Spinal cord (tissue), 10 donors: ENCODE measurements around the gene LCOR. TPM values are rescaled to one million over a fixed set of nuclear protein-coding genes. Genes with fewer than 3 reads are reported as not detected.

Experiments
- DNase-seq, 6 donors: peaks; one replicate each; pipeline versions ENCODE4 v3.0.0 to v3.0.0-alpha.2; 2013 to 2015; ENCODE audit warnings: low spot score in 6 of 6, low read depth in 4 of 6
- H3K27ac ChIP-seq: one replicate; pipeline ENCODE4 v1.5.1; 2013; ENCODE audit warnings: low read depth, low read length, control low read depth
- H3K27me3 ChIP-seq: one replicate; pipeline ENCODE4 v1.6.1; 2013; ENCODE audit warnings: low read length; ENCODE audit not compliant: control insufficient read depth, insufficient read depth
- H3K36me3 ChIP-seq: one replicate; pipeline ENCODE4 v1.6.1; 2013; ENCODE audit warnings: low read length; ENCODE audit not compliant: control insufficient read depth, insufficient read depth
- H3K4me1 ChIP-seq: one replicate; pipeline ENCODE4 v1.6.1; 2013; ENCODE audit warnings: low read length; ENCODE audit not compliant: control insufficient read depth, insufficient read depth
- H3K4me3 ChIP-seq: one replicate; pipeline ENCODE4 v1.5.1; 2013; ENCODE audit warnings: low read depth, low read length, control low read depth
- H3K9me3 ChIP-seq: one replicate; pipeline ENCODE4 v1.6.1; 2013; ENCODE audit warnings: low read length; ENCODE audit not compliant: control insufficient read depth, insufficient read depth
- WGBS: methylation state at CpG from one replicate; pipeline ENCODE4 v1.1.5; 2013; ENCODE audit warnings: missing lambda C conversion rate; ENCODE audit not compliant: insufficient coverage; 5-methylcytosine and 5-hydroxymethylcytosine counted together
- polyA plus RNA-seq, 2 donors: library from polyadenylated mRNA; unstranded; fragments of 120-200 nt; gene quantifications; one replicate each; pipeline ENCODE4 v1.2.1, GENCODE V29; 2013; ENCODE audit not compliant: insufficient read length in 2 of 2
- total RNA-seq, 2 donors: library from RNA; depleted of rRNA in 1 of 2; stranded (reverse); fragments of 120-200 nt in 1 of 2; fragments of >200 nt in 1 of 2; gene quantifications; one replicate each; pipeline versions ENCODE4 v1.2.3 to v1.2.4, GENCODE V29; 2013 to 2014
- donor health status: healthy.

The LCOR gene
- total and polyA plus RNA-seq, 4 donors = 12.6 to 59.8 (median 22.0) TPM

DNA sequence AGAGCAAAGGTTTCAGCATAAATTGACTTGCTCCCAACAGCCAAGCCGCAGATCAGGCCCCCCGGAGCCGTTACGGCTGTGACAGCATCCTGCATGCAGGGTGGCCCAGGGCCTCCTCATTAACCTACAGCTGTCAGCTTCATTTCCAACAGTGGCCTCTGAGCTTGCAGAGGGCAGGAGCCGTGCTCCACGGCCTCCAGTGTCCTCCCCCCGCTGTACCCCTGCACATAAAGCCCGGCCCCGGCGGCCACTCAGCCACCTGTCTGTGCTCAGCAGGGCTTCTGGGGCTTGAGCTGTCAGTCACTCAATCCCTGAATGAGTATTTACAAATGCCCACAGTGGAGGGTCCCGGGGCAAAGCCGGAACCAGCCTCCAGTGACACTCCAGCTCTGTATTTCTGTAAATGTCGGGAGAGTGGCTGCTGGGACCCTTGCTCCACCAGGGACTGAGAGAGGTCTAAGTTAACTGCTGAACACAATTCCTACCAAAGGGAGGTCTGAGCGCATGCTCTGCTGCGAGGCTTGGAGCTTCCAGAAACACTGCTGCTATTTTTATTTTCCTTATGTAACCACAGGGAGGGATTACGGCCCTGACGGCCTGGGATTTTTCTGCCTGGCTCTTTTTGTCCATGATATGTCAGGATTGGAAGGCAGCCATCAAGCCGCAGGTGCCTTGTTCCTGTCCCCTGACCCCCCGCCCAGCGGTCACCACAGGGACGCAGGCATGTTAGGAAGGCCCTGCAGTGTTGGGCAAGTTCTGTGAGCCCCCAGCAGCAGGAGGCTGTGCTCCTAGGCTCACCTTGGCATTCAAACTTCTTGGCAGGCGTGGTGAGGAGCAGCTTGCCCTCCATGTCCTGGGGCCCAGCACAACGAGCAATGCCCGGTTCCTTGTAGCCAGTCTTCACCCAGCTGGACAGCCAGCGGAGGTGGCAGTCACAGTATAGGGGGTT is 188.6 kb downstream of the LCOR start:
- H3K4me3 ChIP-seq = no peak overlapping the region
- WGBS = 39% methylated on average over 22 of the region's 25 CpGs

GRCh38 chr10:97022616-97023015 is 190.5 kb downstream of the LCOR start:
- H3K4me3 ChIP-seq = no peak overlapping the region
- WGBS = 88% methylated on average over 7 of the region's 7 CpGs
- peaks cover 45% of the 10 kb centered on the region for H3K36me3 ChIP-seq
- no peaks in the 10 kb centered on the region for H3K9me3 ChIP-seq
- no peak overlapping the region for H3K27ac ChIP-seq
- H3K4me1 ChIP-seq = peaks cover 38% of the 10 kb centered on the region
- DNase-seq = no peak
- H3K27me3 ChIP-seq = no peaks in the 10 kb centered on the region

More for the DNA sequence above, 188.6 kb downstream of the LCOR start:
- peak in 2 of 6 donors; percentile 60 to 70 for DNase-seq
- Histone ChIP-seq H3K27me3 (no peaks in the 10 kb centered on the region), H3K9me3 (no peaks in the 10 kb centered on the region), H3K36me3 (peaks cover 50% of the 10 kb centered on the region), H3K4me1 (peaks cover 42% of the 10 kb centered on the region), H3K27ac (no peak overlapping the region)

GRCh38 chr10:97023401-97024167 is 191.5 kb downstream of the LCOR start:
- H3K36me3 ChIP-seq = peaks cover 38% of the 10 kb centered on the region
- 86% methylated on average over 13 of the region's 14 CpGs for WGBS
- H3K27me3 ChIP-seq = no peaks in the 10 kb centered on the region
- DNase-seq = no peak
- peaks cover 33% of the 10 kb centered on the region for H3K4me1 ChIP-seq
- no peaks in the 10 kb centered on the region for H3K9me3 ChIP-seq
- no peak overlapping the region for H3K27ac ChIP-seq
- no peak overlapping the region for H3K4me3 ChIP-seq

DNA sequence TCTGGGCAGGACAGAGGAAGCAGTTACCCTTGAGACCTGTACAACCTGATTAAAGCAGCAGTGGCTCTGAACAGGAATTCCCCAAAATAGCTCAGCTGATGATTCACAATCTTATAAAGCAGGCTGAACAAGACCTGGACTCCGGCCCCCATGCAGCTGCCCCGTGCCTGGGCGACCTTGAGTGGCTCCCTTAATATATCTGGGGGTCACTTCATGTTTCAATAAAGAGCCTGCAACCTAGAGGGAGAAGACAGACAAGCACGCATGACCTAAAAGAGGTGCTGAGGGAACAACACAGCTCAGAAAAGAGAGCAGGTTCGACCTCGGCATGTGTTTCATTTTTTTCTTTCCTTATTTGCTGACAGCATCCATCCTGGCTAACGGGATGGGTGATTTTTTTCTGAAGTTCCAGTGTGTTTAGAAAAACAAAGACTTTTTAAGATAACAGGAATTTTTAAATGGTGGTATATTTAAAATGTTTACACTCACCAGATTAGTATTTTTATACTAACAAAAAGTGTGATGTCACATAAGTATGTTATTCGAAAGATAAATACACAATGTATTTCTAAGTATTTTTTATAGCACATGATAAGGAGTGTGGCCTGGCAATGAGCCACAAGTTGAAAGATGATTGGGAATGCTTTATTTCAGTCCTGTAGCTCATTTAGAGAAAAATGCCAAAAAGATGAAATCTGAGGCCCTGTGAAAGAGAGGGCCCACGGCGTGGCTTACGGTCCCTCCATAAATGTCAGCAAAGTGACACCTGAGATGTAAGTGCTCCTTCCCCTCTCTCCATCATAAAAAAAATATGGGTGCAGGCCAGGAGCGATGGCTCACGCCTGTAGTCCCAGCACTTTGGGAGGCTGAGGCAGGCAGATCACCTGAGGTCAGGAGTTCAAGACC is 192.3 kb downstream of the LCOR start:
- H3K4me3 ChIP-seq = no peak overlapping the region
- DNase-seq = no peak
- H3K9me3 ChIP-seq = no peaks in the 10 kb centered on the region
- H3K27ac ChIP-seq = no peak overlapping the region
- 56% methylated on average over 5 of the region's 13 CpGs for WGBS
- H3K27me3 ChIP-seq = no peaks in the 10 kb centered on the region
- peaks cover 27% of the 10 kb centered on the region for H3K4me1 ChIP-seq
- H3K36me3 ChIP-seq = peaks cover 32% of the 10 kb centered on the region

DNA sequence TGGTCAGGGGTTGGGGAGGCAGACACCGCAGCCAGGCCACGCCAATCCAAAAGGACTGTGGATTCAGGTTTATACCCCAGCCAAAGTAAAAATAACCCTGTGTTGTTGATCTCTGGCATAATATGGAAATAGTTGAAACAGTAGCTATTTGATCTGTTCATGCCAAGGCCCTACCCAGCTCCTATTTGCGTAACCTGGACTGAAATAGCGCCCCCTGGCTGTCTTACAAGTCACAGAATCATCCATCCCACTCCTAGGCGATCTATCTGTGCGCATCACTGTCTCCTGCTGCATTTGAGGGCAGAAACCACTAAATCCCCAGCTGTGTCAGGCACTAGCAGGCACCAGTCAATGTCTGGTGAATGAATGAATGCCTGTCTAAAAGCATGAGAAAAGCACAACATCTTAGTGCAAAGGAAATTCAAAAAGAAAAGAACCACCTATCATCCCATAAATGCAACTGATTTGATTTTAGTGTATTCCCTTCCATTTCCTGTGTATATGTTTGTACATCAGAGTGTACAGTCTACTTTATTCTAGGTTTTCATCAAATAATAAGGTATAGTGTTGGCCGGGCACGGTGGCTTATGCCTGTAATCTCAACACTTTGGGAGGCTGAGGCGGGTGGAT is 193.6 kb downstream of the LCOR start:
- H3K9me3 ChIP-seq = no peaks in the 10 kb centered on the region
- WGBS = 55% methylated on average over 4 of the region's 9 CpGs
- no peak overlapping the region for H3K27ac ChIP-seq
- peak in 4 of 6 donors; percentile 45 to 90 (median 63) for DNase-seq
- H3K4me3 ChIP-seq = no peak overlapping the region
- H3K4me1 ChIP-seq = peaks cover 18% of the 10 kb centered on the region
- peaks cover 24% of the 10 kb centered on the region for H3K36me3 ChIP-seq
- no peaks in the 10 kb centered on the region for H3K27me3 ChIP-seq

DNA sequence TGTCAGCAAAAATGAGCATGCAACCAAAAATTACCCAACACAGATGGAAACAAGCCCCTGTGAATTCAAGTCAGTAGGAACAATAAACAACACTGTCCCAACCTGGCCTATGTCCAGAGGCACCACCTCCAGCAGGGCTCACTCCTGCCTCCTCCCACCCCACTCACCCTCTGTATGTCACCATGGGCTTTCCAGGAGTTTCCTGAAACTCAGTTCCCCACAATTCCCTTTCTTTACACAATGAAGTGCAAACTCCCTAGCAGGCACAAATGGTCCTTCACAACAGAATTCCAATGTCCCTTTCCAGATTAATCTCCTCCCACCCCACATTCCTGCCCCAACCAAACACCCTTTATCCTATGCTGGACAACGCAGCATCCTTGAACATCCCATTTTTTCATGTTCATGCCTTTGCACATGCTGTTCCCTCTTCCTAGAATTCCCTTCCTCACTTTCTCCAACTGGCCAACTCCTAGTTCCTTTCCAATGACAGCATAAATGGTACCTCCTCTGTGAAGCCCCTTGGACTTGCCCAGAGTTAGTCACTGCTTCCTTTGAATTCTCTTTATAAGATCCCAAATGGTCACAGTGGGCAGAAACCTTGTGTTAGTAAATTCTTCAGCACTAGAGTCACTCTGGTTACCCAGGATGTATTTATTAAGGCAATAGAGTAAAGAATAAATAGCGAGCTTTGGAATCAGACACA is 196.2 kb downstream of the LCOR start:
- 65% methylated on average over 1 of the region's 2 CpGs for WGBS
- Histone ChIP-seq H3K27ac (no peak overlapping the region), H3K27me3 (no peaks in the 10 kb centered on the region), H3K4me1 (peaks cover 3% of the 10 kb centered on the region), H3K36me3 (peaks cover 38% of the 10 kb centered on the region), H3K9me3 (no peaks in the 10 kb centered on the region), H3K4me3 (no peak overlapping the region)
- DNase-seq = no peak

- no peak overlapping the region for H3K27ac ChIP-seq
- H3K27me3 ChIP-seq = no peaks in the 10 kb centered on the region
- no peak overlapping the region for H3K4me3 ChIP-seq
- H3K4me1 ChIP-seq = peaks cover 3% of the 10 kb centered on the region
- H3K36me3 ChIP-seq = peaks cover 34% of the 10 kb centered on the region
- WGBS = 90% methylated on average over 2 of the region's 3 CpGs
- H3K9me3 ChIP-seq = no peaks in the 10 kb centered on the region
- no peak for DNase-seq
Observed at GRCh38 chr10:97028832-97029178, 196.7 kb downstream of the LCOR start.

DNA sequence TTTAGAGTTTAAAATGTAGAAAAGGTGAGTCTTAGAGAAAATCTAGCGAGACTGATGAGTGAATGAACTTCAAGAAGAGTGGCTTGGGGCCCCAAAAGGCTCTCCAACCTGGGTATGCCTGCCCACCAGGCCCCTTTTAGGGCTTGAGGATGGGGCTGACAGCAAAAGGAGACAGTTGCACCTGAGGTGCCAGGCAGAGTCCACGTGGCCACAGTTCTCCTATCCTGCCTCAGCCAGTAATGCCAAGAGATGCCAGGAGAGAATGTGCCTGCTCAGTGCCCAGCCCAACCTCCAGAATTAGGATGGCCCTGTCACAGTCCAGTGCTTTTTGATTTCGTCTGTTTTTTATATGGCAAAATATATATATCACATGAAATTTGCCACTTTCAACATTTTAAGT is 197.2 kb downstream of the LCOR start:
- peaks cover 37% of the 10 kb centered on the region for H3K36me3 ChIP-seq
- H3K27me3 ChIP-seq = no peaks in the 10 kb centered on the region
- H3K4me3 ChIP-seq = no peak overlapping the region
- no peak for DNase-seq
- no peaks in the 10 kb centered on the region for H3K9me3 ChIP-seq
- peaks cover 3% of the 10 kb centered on the region for H3K4me1 ChIP-seq
- H3K27ac ChIP-seq = no peak overlapping the region
- WGBS = 88% methylated on average over 2 of the region's 3 CpGs
